HepG2 (cell line): ENCODE measurements around the gene C3orf52. TPM values are rescaled to one million over a fixed set of nuclear protein-coding genes. Genes with fewer than 3 reads are reported as not detected.

Experiments
- CC2D1A ChIP-seq: sonication (generic); formaldehyde crosslinking; IDR thresholded peaks from 2 replicates; pipeline ENCODE4 v1.8.1; 2023; ENCODE audit warnings: mild to moderate bottlenecking, missing genetic modification reagents
- CHD4 ChIP-seq: fragments of 200-600 bp; sonication (generic); IDR thresholded peaks from 2 replicates; pipeline ENCODE4 v1.7.0; 2017; ENCODE audit warnings: mild to moderate bottlenecking, low read length, borderline replicate concordance
- CREB3 ChIP-seq: sonication (generic); formaldehyde crosslinking; IDR thresholded peaks from 2 replicates; pipeline ENCODE4 v1.5.0; 2020; ENCODE audit warnings: missing genetic modification reagents
- FIP1L1 ChIP-seq: fragments of 200-400 bp; formaldehyde crosslinking; IDR thresholded peaks from 2 replicates; pipeline ENCODE4 v1.6.1; 2018; ENCODE audit warnings: low read depth, mild to moderate bottlenecking, low read length, moderate library complexity, borderline replicate concordance; ENCODE audit not compliant: insufficient read depth
- FOSL2 ChIP-seq: sonication (generic); formaldehyde crosslinking; IDR thresholded peaks from 2 replicates; pipeline ENCODE4 v1.4.0; 2020; ENCODE audit warnings: missing genetic modification reagents
- GFI1 ChIP-seq: sonication (generic); formaldehyde crosslinking; IDR thresholded peaks from 2 replicates; pipeline ENCODE4 v1.5.0; 2020; ENCODE audit warnings: missing genetic modification reagents, mild to moderate bottlenecking, borderline replicate concordance
- HMG20A ChIP-seq: IDR thresholded peaks from 2 replicates; pipeline ENCODE4 v1.6.1; 2016; ENCODE audit warnings: borderline replicate concordance
- HNF4A ChIP-seq: sonication (generic); formaldehyde crosslinking; IDR thresholded peaks from 2 replicates; pipeline ENCODE4 v1.4.0; 2020; ENCODE audit warnings: missing genetic modification reagents
- HOXA5 ChIP-seq: sonication (generic); formaldehyde crosslinking; IDR thresholded peaks from 2 replicates; pipeline ENCODE4 v1.4.0; 2020; ENCODE audit warnings: missing genetic modification reagents
- JUNB ChIP-seq: sonication (generic); formaldehyde crosslinking; IDR thresholded peaks from 2 replicates; pipeline ENCODE4 v1.8.0; 2022; ENCODE audit warnings: missing genetic modification reagents, mild to moderate bottlenecking, borderline replicate concordance
- MBD4 ChIP-seq: IDR thresholded peaks from 2 replicates; pipeline ENCODE4 v1.6.1; 2012; ENCODE audit warnings: low read length, inconsistent platforms, borderline replicate concordance
- MIXL1 ChIP-seq: IDR thresholded peaks from 2 replicates; pipeline ENCODE4 v1.6.1; 2016
- MLLT10 ChIP-seq: sonication (generic); formaldehyde crosslinking; IDR thresholded peaks from 2 replicates; pipeline ENCODE4 v1.4.0; 2020; ENCODE audit warnings: missing genetic modification reagents
- MXD4 ChIP-seq: IDR thresholded peaks from 2 replicates; pipeline ENCODE4 v1.6.1; 2016; ENCODE audit warnings: mild to moderate bottlenecking, missing biosample characterization, missing genetic modification reagents
- RNF2 ChIP-seq: fragments of 450-650 bp; conservative IDR thresholded peaks from 2 replicates; pipeline ENCODE4 v1.6.1; 2016; ENCODE audit warnings: low read depth
- ZBTB20 ChIP-seq: sonication (generic); formaldehyde crosslinking; IDR thresholded peaks from 2 replicates; pipeline ENCODE4 v1.8.1; 2023; ENCODE audit warnings: missing genetic modification reagents, low read depth, mild to moderate bottlenecking, borderline replicate concordance
- ZEB1 ChIP-seq: IDR thresholded peaks from 2 replicates; pipeline ENCODE4 v1.6.1; 2012; ENCODE audit warnings: mild to moderate bottlenecking, low read depth, inconsistent platforms; ENCODE audit not compliant: insufficient replicate concordance
- ZFP36L2 ChIP-seq: sonication (generic); formaldehyde crosslinking; IDR thresholded peaks from 2 replicates; pipeline ENCODE4 v1.4.0; 2020; ENCODE audit warnings: missing genetic modification reagents
- ZFYVE20 ChIP-seq: sonication (generic); formaldehyde crosslinking; IDR thresholded peaks from 2 replicates; pipeline ENCODE4 v1.8.0; 2023; ENCODE audit warnings: low read depth, mild to moderate bottlenecking, moderate library complexity, missing genetic modification reagents, borderline replicate concordance
- ZNF138 ChIP-seq: sonication (generic); formaldehyde crosslinking; IDR thresholded peaks from 2 replicates; pipeline ENCODE4 v1.5.0; 2020; ENCODE audit warnings: mild to moderate bottlenecking, low read depth, missing genetic modification reagents
- ZNF20 ChIP-seq: sonication (generic); formaldehyde crosslinking; IDR thresholded peaks from 2 replicates; pipeline ENCODE4 v1.4.0; 2020; ENCODE audit warnings: mild to moderate bottlenecking, moderate library complexity, missing genetic modification reagents
- ZNF292 ChIP-seq: sonication (generic); formaldehyde crosslinking; IDR thresholded peaks from 2 replicates; pipeline ENCODE4 v1.8.1; 2022; ENCODE audit warnings: mild to moderate bottlenecking, low read depth, missing genetic modification reagents, borderline replicate concordance
- ZNF3 ChIP-seq: IDR thresholded peaks from 2 replicates; pipeline ENCODE4 v1.7.0; 2017; ENCODE audit warnings: inconsistent platforms
- ZNF335 ChIP-seq: sonication (generic); formaldehyde crosslinking; IDR thresholded peaks from 2 replicates; pipeline ENCODE4 v1.4.0; 2020; ENCODE audit warnings: missing genetic modification reagents
- ZNF441 ChIP-seq: sonication (generic); formaldehyde crosslinking; IDR thresholded peaks from 2 replicates; pipeline ENCODE4 v1.7.0; 2021; ENCODE audit warnings: missing genetic modification reagents, borderline replicate concordance
- ZNF468 ChIP-seq: sonication (generic); formaldehyde crosslinking; IDR thresholded peaks from 2 replicates; pipeline ENCODE4 v1.8.0; 2022; ENCODE audit warnings: mild to moderate bottlenecking, moderate library complexity, missing genetic modification reagents
- polyA plus RNA-seq, 8 experiments: library from polyadenylated mRNA; depleted of rRNA in 3 of 8; stranded (reverse) in 7 of 8; unstranded in 1 of 8; fragments of >200 nt; fragmentation: Illumina TruSeq in 4 of 8; extraction: Trizol in 4 of 8; gene quantifications; 2 replicates each; pipeline versions ENCODE4 v1.2.1 to v1.2.3, GENCODE V29; 2011 to 2016; ENCODE audit warnings: low read depth in 4 of 8, missing spikeins in 1 of 8, mixed read lengths in 1 of 8; ENCODE audit not compliant: insufficient read depth in 1 of 8
- total RNA-seq, 5 experiments: library from RNA; depleted of rRNA; stranded (reverse); fragments of >200 nt; fragmentation: Illumina TruSeq; extraction: Trizol; gene quantifications; 2 replicates each; pipeline ENCODE4 v1.2.3, GENCODE V29; 2016; ENCODE audit warnings: low read depth in 1 of 5
- TF ChIP-seq, protein P1 (sequence below): IDR thresholded peaks from 2 replicates; pipeline ENCODE4 v1.6.1; 2016; ENCODE audit warnings: low read depth
- TF ChIP-seq, protein P2 (sequence below): IDR thresholded peaks from 2 replicates; pipeline ENCODE4 v1.6.1; 2016; ENCODE audit warnings: missing compliant biosample characterization, missing genetic modification reagents, borderline replicate concordance

Gene C3orf52
- total and polyA plus RNA-seq, 2 of the 13 experiments (the other 11 are each of a cell fraction or from before 2014, with no cell fraction given), result 0.79 to 1.2 TPM

DNA sequence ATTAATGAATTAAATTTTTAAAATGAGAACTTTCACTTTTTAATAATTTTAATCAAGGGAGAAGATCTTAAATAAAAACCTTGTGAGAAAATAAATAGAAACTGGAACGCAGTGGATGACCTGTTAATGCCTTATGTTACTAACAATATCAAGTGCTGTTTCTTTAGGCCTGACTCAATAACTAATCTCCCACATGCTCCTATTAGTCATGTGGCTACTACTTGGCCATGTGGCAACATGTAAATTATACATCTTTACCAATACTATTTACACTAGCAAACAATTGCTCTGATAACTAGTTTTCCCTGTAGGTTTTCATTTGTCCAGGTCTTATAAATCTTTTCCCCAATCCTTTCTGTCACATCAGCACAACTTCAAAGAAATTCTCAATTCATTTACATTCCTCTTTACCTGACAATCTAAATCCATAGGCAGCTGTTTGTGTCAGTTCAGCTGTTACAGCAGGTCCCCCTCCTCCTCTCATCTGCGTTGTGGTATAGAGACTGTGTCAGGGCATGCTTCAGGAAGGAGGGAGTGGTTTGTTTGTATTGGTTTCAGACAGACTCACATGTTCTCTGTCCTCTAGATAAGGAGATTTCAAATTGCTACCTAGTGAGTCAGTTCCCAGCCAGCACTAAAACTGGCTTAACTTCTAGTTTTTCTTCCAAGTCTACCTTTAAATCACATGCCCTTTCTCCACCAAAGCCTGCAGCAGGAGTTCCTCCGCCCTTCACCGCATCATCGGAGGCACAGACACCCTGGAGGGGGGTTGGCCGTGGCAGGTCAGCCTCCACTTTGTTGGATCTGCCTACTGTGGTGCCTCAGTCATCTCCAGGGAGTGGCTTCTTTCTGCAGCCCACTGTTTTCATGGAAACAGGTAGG, 11.3 kb upstream of the C3orf52 start (continued):
- TF ChIP-seq HMG20A (CRISPR knock-in tag) (0 out of 2 replicates have a peak, but pooled peaks have one; percentile 13), ZBTB20 (CRISPR knock-in tag) (peak; percentile 86; the same call in 1 of the 2 replicates), ZNF335 (CRISPR knock-in tag) (no peak), FOSL2 (CRISPR knock-in tag) (peak; percentile 86), HNF4A (CRISPR knock-in tag) (no peak), JUNB (0 out of 2 replicates have a peak, but pooled peaks have one; percentile 32), ZNF3 (CRISPR knock-in tag) (no peak), MIXL1 (no peak), ZFP36L2 (CRISPR knock-in tag) (no peak), ZNF20 (no peak), ZFYVE20 (CRISPR knock-in tag) (no peak), CC2D1A (CRISPR knock-in tag) (no peak), MXD4 (no peak), ZNF292 (CRISPR knock-in tag) (no peak), CHD4 (no peak), MLLT10 (CRISPR knock-in tag) (no peak), FIP1L1 (no peak), MBD4 (no peak), GFI1 (CRISPR knock-in tag) (no peak), RNF2 (no peak), ZEB1 (no peak), ZNF468 (no peak), ZNF441 (CRISPR knock-in tag) (no peak), CREB3 (CRISPR knock-in tag) (no peak), ZNF138 (CRISPR knock-in tag) (no peak), HOXA5 (CRISPR knock-in tag) (no peak)
- TF ChIP-seq, protein P1, sequence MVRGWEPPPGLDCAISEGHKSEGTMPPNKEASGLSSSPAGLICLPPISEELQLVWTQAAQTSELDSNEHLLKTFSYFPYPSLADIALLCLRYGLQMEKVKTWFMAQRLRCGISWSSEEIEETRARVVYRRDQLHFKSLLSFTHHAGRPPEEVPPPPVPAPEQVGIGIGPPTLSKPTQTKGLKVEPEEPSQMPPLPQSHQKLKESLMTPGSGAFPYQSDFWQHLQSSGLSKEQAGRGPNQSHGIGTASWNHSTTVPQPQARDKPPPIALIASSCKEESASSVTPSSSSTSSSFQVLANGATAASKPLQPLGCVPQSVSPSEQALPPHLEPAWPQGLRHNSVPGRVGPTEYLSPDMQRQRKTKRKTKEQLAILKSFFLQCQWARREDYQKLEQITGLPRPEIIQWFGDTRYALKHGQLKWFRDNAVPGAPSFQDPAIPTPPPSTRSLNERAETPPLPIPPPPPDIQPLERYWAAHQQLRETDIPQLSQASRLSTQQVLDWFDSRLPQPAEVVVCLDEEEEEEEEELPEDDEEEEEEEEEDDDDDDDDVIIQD (CRISPR knock-in tag), result no peak
- TF ChIP-seq, protein P2, sequence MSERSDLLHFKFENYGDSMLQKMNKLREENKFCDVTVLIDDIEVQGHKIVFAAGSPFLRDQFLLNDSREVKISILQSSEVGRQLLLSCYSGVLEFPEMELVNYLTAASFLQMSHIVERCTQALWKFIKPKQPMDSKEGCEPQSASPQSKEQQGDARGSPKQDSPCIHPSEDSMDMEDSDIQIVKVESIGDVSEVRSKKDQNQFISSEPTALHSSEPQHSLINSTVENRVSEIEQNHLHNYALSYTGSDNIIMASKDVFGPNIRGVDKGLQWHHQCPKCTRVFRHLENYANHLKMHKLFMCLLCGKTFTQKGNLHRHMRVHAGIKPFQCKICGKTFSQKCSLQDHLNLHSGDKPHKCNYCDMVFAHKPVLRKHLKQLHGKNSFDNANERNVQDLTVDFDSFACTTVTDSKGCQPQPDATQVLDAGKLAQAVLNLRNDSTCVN (CRISPR knock-in tag), result peak; percentile 23; the same call in 1 of the 2 replicates
